CD4-positive, CD25-positive, alpha-beta regulatory T cell (primary cell): Measurements from ENCODE around the gene IFI44. TPM values are rescaled to one million over a fixed set of nuclear protein-coding genes. Genes with fewer than 3 reads are reported as not detected.

Source experiments
- ATAC-seq, 2 donors: fragments of 150-1000 bp; cut with Tn5 transposase; one replicate each; pipeline ENCODE4 v1.10.0; 2021; ENCODE audit warnings: low read depth in 2 of 2, moderate number of reproducible peaks in 2 of 2, moderate library complexity in 1 of 2
- DNase-seq, 3 donors: peaks; one replicate each; pipeline versions ENCODE4 v3.0.0 to v3.0.0-alpha.2; 2012 to 2022; ENCODE audit warnings: mixed read lengths in 1 of 3
- H3K27ac ChIP-seq: one replicate; pipeline ENCODE4 v1.7.0; 2013; ENCODE audit warnings: mild to moderate bottlenecking, low read length; ENCODE audit not compliant: insufficient read depth, poor library complexity, severe bottlenecking
- H3K27me3 ChIP-seq: one replicate; pipeline ENCODE4 v1.7.0; 2013; ENCODE audit warnings: low read length; ENCODE audit not compliant: control insufficient read depth, insufficient read depth
- H3K36me3 ChIP-seq: one replicate; pipeline ENCODE4 v1.7.0; 2013; ENCODE audit warnings: mild to moderate bottlenecking, low read length, moderate library complexity; ENCODE audit not compliant: control insufficient read depth, insufficient read depth
- H3K4me1 ChIP-seq: 2 replicates; pipeline ENCODE4 v1.7.0; 2013; ENCODE audit warnings: mild to moderate bottlenecking, low read length; ENCODE audit not compliant: insufficient read depth, control insufficient read depth, poor library complexity, severe bottlenecking
- H3K4me3 ChIP-seq: one replicate; pipeline ENCODE4 v1.7.0; 2013; ENCODE audit warnings: low read depth, mild to moderate bottlenecking, low read length, moderate library complexity
- H3K9me3 ChIP-seq, 2 experiments: 1 replicate in 1 of 2; 2 replicates in 1 of 2; pipeline ENCODE4 v1.7.0; 2013; ENCODE audit warnings: low read length in 2 of 2, mild to moderate bottlenecking in 1 of 2, moderate library complexity in 1 of 2; ENCODE audit not compliant: control insufficient read depth in 2 of 2
- H3K27ac Mint-ChIP-seq, 3 donors: one replicate each; pipeline ENCODE4 v1.8.0; 2020 to 2022; ENCODE audit warnings: mild to moderate bottlenecking in 3 of 3, mixed read lengths in 3 of 3, moderate library complexity in 2 of 3
- H3K27me3 Mint-ChIP-seq: one replicate; pipeline ENCODE4 v1.8.0; 2022; ENCODE audit warnings: mild to moderate bottlenecking, mixed read lengths
- H3K36me3 Mint-ChIP-seq: one replicate; pipeline ENCODE4 v1.8.0; 2020; ENCODE audit warnings: mixed read lengths
- H3K4me1 Mint-ChIP-seq, 4 donors: one replicate each; pipeline ENCODE4 v1.8.0; 2020 to 2022; ENCODE audit warnings: mixed read lengths in 4 of 4, mild to moderate bottlenecking in 1 of 4
- H3K4me3 Mint-ChIP-seq, 4 donors: one replicate each; pipeline ENCODE4 v1.8.0; 2020 to 2022; ENCODE audit warnings: mild to moderate bottlenecking in 4 of 4, mixed read lengths in 4 of 4, moderate library complexity in 3 of 4
- H3K9me3 Mint-ChIP-seq, 7 donors: one replicate each; pipeline ENCODE4 v1.8.0; 2020 to 2022; ENCODE audit warnings: mixed read lengths in 7 of 7, mild to moderate bottlenecking in 3 of 7, moderate library complexity in 2 of 7
- polyA plus RNA-seq, 4 donors: library from polyadenylated mRNA; unstranded; fragments of 300-500 nt; fragmentation: Illumina TruSeq; gene quantifications; one replicate each; pipeline ENCODE4 v1.2.3, GENCODE V29; 2021
- total RNA-seq: library from RNA; stranded (reverse); gene quantifications from one replicate; pipeline ENCODE4 v1.2.3, GENCODE V29; 2022

IFI44 gene
- total and polyA plus RNA-seq, 5 donors from 2014 or later = 10.2 to 53.9 (median 21.3) TPM

- no peak overlapping the region for H3K4me3 Mint-ChIP-seq
- no peak for DNase-seq
- H3K9me3 Mint-ChIP-seq = no peaks in the 10 kb centered on the region
- no peak overlapping the region for H3K4me3 ChIP-seq
- H3K9me3 ChIP-seq = no peaks in the 10 kb centered on the region
- H3K27ac Mint-ChIP-seq = no peak overlapping the region
- ATAC-seq = no peak
- H3K36me3 Mint-ChIP-seq = no peaks in the 10 kb centered on the region
- peaks cover 0 to 3% (median 1%) of the 10 kb centered on the region in 4 donors for H3K4me1 Mint-ChIP-seq
- no peaks in the 10 kb centered on the region for H3K36me3 ChIP-seq
- H3K4me1 ChIP-seq = no peaks in the 10 kb centered on the region
- no peaks in the 10 kb centered on the region for H3K27me3 Mint-ChIP-seq
- no peak overlapping the region for H3K27ac ChIP-seq
- H3K27me3 ChIP-seq = no peaks in the 10 kb centered on the region
These were observed 22.8 kb downstream of the IFI44 start for GRCh38 chr1:78672428-78672827.

GRCh38 chr1:78673120-78673519 is 23.5 kb downstream of the IFI44 start:
- H3K4me1 ChIP-seq = no peaks in the 10 kb centered on the region
- H3K36me3 Mint-ChIP-seq = no peaks in the 10 kb centered on the region
- DNase-seq (peak in 2 of 3 donors; percentile 14 to 35), ATAC-seq (peak; percentile 44 to 54)
- H3K4me3 ChIP-seq = no peak overlapping the region
- H3K27me3 Mint-ChIP-seq = no peaks in the 10 kb centered on the region
- no peaks in the 10 kb centered on the region for H3K27me3 ChIP-seq
- no peaks in the 10 kb centered on the region for H3K9me3 Mint-ChIP-seq
- H3K4me3 Mint-ChIP-seq = no peak overlapping the region
- peak overlapping the region in 1 of 3 donors; percentile 12 for H3K27ac Mint-ChIP-seq
- H3K36me3 ChIP-seq = no peaks in the 10 kb centered on the region
- H3K9me3 ChIP-seq = no peaks in the 10 kb centered on the region
- peaks cover 0 to 3% (median 1%) of the 10 kb centered on the region in 4 donors for H3K4me1 Mint-ChIP-seq
- no peak overlapping the region for H3K27ac ChIP-seq

- Mint-ChIP-seq H3K27ac (no peak overlapping the region), H3K4me1 (peaks cover 0 to 3% (median 0%) of the 10 kb centered on the region in 4 donors)
These were observed 26.8 kb downstream of the IFI44 start for GRCh38 chr1:78676347-78676982.

GRCh38 chr1:78676993-78677392 is 27.4 kb downstream of the IFI44 start:
- Mint-ChIP-seq H3K27ac (no peak overlapping the region), H3K9me3 (peaks cover 0 to 2% (median 0%) of the 10 kb centered on the region in 7 donors), H3K4me1 (no peaks in the 10 kb centered on the region)

More at GRCh38 chr1:78676347-78676982, 26.8 kb downstream of the IFI44 start:
- ATAC-seq (peak in 1 of 2 donors; percentile 44), DNase-seq (peak; percentile 34 to 79 (median 63))
- Histone ChIP-seq H3K9me3 (no peaks in the 10 kb centered on the region), H3K4me3 (no peak overlapping the region), H3K4me1 (no peaks in the 10 kb centered on the region), H3K27ac (no peak overlapping the region), H3K36me3 (no peaks in the 10 kb centered on the region), H3K27me3 (no peaks in the 10 kb centered on the region)
- Mint-ChIP-seq H3K36me3 (no peaks in the 10 kb centered on the region), H3K9me3 (peaks cover 0 to 2% (median 0%) of the 10 kb centered on the region in 7 donors), H3K4me3 (no peak overlapping the region), H3K27me3 (no peaks in the 10 kb centered on the region)

GRCh38 chr1:78677788-78678187 is 28.2 kb downstream of the IFI44 start:
- no peak overlapping the region for H3K27ac Mint-ChIP-seq
- H3K27ac ChIP-seq = no peak overlapping the region
- no peaks in the 10 kb centered on the region for H3K36me3 ChIP-seq
- H3K4me1 ChIP-seq = no peaks in the 10 kb centered on the region
- no peaks in the 10 kb centered on the region for H3K27me3 ChIP-seq
- DNase-seq = no peak
- no peaks in the 10 kb centered on the region for H3K27me3 Mint-ChIP-seq
- ATAC-seq = no peak
- no peak overlapping the region for H3K4me3 ChIP-seq
- H3K36me3 Mint-ChIP-seq = no peaks in the 10 kb centered on the region
- no peaks in the 10 kb centered on the region for H3K9me3 ChIP-seq
- H3K9me3 Mint-ChIP-seq = peaks cover 0 to 2% (median 0%) of the 10 kb centered on the region in 7 donors
- no peaks in the 10 kb centered on the region for H3K4me1 Mint-ChIP-seq
- no peak overlapping the region for H3K4me3 Mint-ChIP-seq

More at GRCh38 chr1:78676993-78677392, 27.4 kb downstream of the IFI44 start:
- no peaks in the 10 kb centered on the region for H3K36me3 ChIP-seq
- ATAC-seq (no peak), DNase-seq (no peak)
- Mint-ChIP-seq H3K27me3 (no peaks in the 10 kb centered on the region), H3K36me3 (no peaks in the 10 kb centered on the region), H3K4me3 (no peak overlapping the region)
- H3K27ac ChIP-seq = no peak overlapping the region
- H3K4me3 ChIP-seq = no peak overlapping the region
- H3K4me1 ChIP-seq = no peaks in the 10 kb centered on the region
- H3K27me3 ChIP-seq = no peaks in the 10 kb centered on the region
- H3K9me3 ChIP-seq = no peaks in the 10 kb centered on the region

- Histone ChIP-seq H3K4me3 (no peak overlapping the region), H3K27ac (no peak overlapping the region), H3K27me3 (no peaks in the 10 kb centered on the region), H3K9me3 (no peaks in the 10 kb centered on the region), H3K4me1 (no peaks in the 10 kb centered on the region), H3K36me3 (no peaks in the 10 kb centered on the region)
- DNase-seq (peak in 1 of 3 donors; percentile 31), ATAC-seq (peak in 1 of 2 donors; percentile 29)
- H3K4me1 Mint-ChIP-seq = no peaks in the 10 kb centered on the region
- H3K9me3 Mint-ChIP-seq = peaks cover 0 to 2% (median 0%) of the 10 kb centered on the region in 7 donors
- no peaks in the 10 kb centered on the region for H3K36me3 Mint-ChIP-seq
- no peak overlapping the region for H3K27ac Mint-ChIP-seq
- H3K4me3 Mint-ChIP-seq = no peak overlapping the region
- no peaks in the 10 kb centered on the region for H3K27me3 Mint-ChIP-seq
These were observed 28.7 kb downstream of the IFI44 start for GRCh38 chr1:78678324-78678723.

- peaks cover 0 to 2% (median 0%) of the 10 kb centered on the region in 7 donors for H3K9me3 Mint-ChIP-seq
- DNase-seq (no peak), ATAC-seq (no peak)
- no peak overlapping the region for H3K4me3 ChIP-seq
- H3K9me3 ChIP-seq = no peaks in the 10 kb centered on the region
- no peak overlapping the region for H3K27ac Mint-ChIP-seq
- no peaks in the 10 kb centered on the region for H3K4me1 Mint-ChIP-seq
- no peaks in the 10 kb centered on the region for H3K4me1 ChIP-seq
- H3K4me3 Mint-ChIP-seq = no peak overlapping the region
- no peaks in the 10 kb centered on the region for H3K36me3 ChIP-seq
- H3K36me3 Mint-ChIP-seq = no peaks in the 10 kb centered on the region
- no peak overlapping the region for H3K27ac ChIP-seq
- no peaks in the 10 kb centered on the region for H3K27me3 Mint-ChIP-seq
- peaks cover 5% of the 10 kb centered on the region for H3K27me3 ChIP-seq
These were observed 31.6 kb downstream of the IFI44 start for GRCh38 chr1:78681265-78681664.

- H3K4me3 Mint-ChIP-seq = no peak overlapping the region
- no peak overlapping the region for H3K27ac Mint-ChIP-seq
- H3K9me3 Mint-ChIP-seq = peaks cover 0 to 2% (median 0%) of the 10 kb centered on the region in 7 donors
- no peak for ATAC-seq
- Histone ChIP-seq H3K4me1 (no peaks in the 10 kb centered on the region), H3K9me3 (no peaks in the 10 kb centered on the region), H3K27ac (no peak overlapping the region), H3K36me3 (no peaks in the 10 kb centered on the region), H3K4me3 (no peak overlapping the region), H3K27me3 (peaks cover 5% of the 10 kb centered on the region)
- no peak for DNase-seq
- peaks cover 4% of the 10 kb centered on the region for H3K27me3 Mint-ChIP-seq
- H3K4me1 Mint-ChIP-seq = no peaks in the 10 kb centered on the region
- H3K36me3 Mint-ChIP-seq = no peaks in the 10 kb centered on the region
These were observed 32.9 kb downstream of the IFI44 start for GRCh38 chr1:78682496-78682895.
